Ovary (tissue), 9 donors: ENCODE measurements around the gene PCIF1. TPM values are rescaled to one million over a fixed set of nuclear protein-coding genes. Genes with fewer than 3 reads are reported as not detected.

ENCODE experiments used
- DNase-seq, 5 donors: peaks; one replicate each; pipeline ENCODE4 v3.0.0-alpha.2; 2019 to 2020
- H3K27ac ChIP-seq, 2 donors: fragments of 200-600 bp; one replicate each; pipeline versions ENCODE4 v1.5.1 to v1.8.0; 2019 to 2022
- H3K27me3 ChIP-seq: fragments of 200-600 bp; one replicate; pipeline ENCODE4 v1.8.0; 2022
- H3K36me3 ChIP-seq: fragments of 200-600 bp; sonication (generic); one replicate; pipeline ENCODE4 v1.5.1; 2019
- H3K4me1 ChIP-seq: one replicate; pipeline ENCODE4 v1.8.1; 2013; ENCODE audit warnings: mild to moderate bottlenecking, moderate library complexity; ENCODE audit not compliant: insufficient read depth
- H3K4me3 ChIP-seq: fragments of 200-600 bp; sonication (generic); one replicate; pipeline ENCODE4 v1.5.1; 2017
- H3K9me3 ChIP-seq, 2 donors: fragments of 200-600 bp in 1 of 2; sonication (generic) in 1 of 2; one replicate each; pipeline versions ENCODE4 v1.5.1 to v1.8.1; 2013 to 2019; ENCODE audit warnings: mild to moderate bottlenecking in 1 of 2, moderate library complexity in 1 of 2
- CTCF ChIP-seq, 3 donors: fragments of 450-650 bp in 2 of 3; fragments of 200-600 bp in 1 of 3; IDR thresholded peaks; one replicate each; pipeline versions ENCODE4 v1.5.1 to v1.8.0; 2016 to 2022; ENCODE audit warnings: antibody characterized with exemption in 3 of 3, mild to moderate bottlenecking in 1 of 3
- EP300 ChIP-seq: sonication (generic); formaldehyde crosslinking; IDR thresholded peaks from one replicate; pipeline ENCODE4 v1.6.1; 2017; ENCODE audit warnings: antibody characterized with exemption
- POLR2A ChIP-seq: fragments of 450-650 bp; IDR thresholded peaks from one replicate; pipeline ENCODE4 v1.6.1; 2017; ENCODE audit warnings: antibody characterized with exemption, mild to moderate bottlenecking, moderate library complexity
- WGBS, 3 donors: extraction: QIAGEN DNeasy Blood & Tissue Kit in 1 of 3; methylation state at CpG; one replicate each; pipeline versions ENCODE4 v1.1.5 to v1.1.7; 2013 to 2017; 5-methylcytosine and 5-hydroxymethylcytosine counted together
- intact Hi-C, 4 donors: fragments of 100-400 bp; cut with DNase I; formaldehyde crosslinking; loops; one replicate each; pipeline versions ENCODE4 v1.11.0 to v1.15.1; 2022 to 2023
- polyA plus RNA-seq, 2 donors: library from polyadenylated mRNA; stranded (reverse); fragments of 200-250 nt in 1 of 2; fragments of 350-450 nt in 1 of 2; fragmentation: Illumina TruSeq in 1 of 2; extraction: RNeasy Lipid Tissue Mini Kit (QIAGEN cat#74804) in 1 of 2; gene quantifications; one replicate each; pipeline ENCODE4 v1.2.3, GENCODE V29; 2013 to 2014
- total RNA-seq, 7 donors: library from RNA; depleted of rRNA in 2 of 7; stranded (reverse); fragments of >200 nt in 2 of 7; fragmentation: NEBNext Ultra II Directional in 3 of 7; extraction: Animal tissue kit (Norgen Biotek cat#: 25700) in 3 of 7; gene quantifications; one replicate each; pipeline versions ENCODE4 v1.1.0 to v1.2.4, GENCODE V29; 2016 to 2023
- donor health status: DM: no; HTN: no; CAD: no; lungs with moderate emphysema.
- donor health status: DM: no; HTN: no; CAD: no.
- donor health status: Bipolar disorder and iron deficiency.
- donor health status: DM: yes; HTN: yes; CAD: no.
- donor health status: DM: no; HTN: no; CAD: no.
- donor health status: DM: yes; HTN: yes; CAD: no.

PCIF1 gene
- total and polyA plus RNA-seq, 9 donors = 14.6 to 73.7 (median 48.2) TPM

GRCh38 chr20:45919542-45920399 lies 14.7 kb upstream of the PCIF1 start:
- DNase-seq = peak; percentile 85 to 89 (median 86)
- WGBS, 3 donors = 6 to 14% (median 6%) methylated on average over 11 of the region's 11 CpGs
- no peak overlapping the region for H3K4me3 ChIP-seq
- H3K9me3 ChIP-seq = no peaks in the 10 kb centered on the region
- TF ChIP-seq CTCF (IDR thresholded peaks at IDR 0.05) (no peak), EP300 (no peak), POLR2A (no peak)
- intact Hi-C loops = no loop called here
- peak overlapping the region; percentile 26 to 78 for H3K27ac ChIP-seq
- H3K36me3 ChIP-seq = no peaks in the 10 kb centered on the region
- peaks cover 31% of the 10 kb centered on the region for H3K4me1 ChIP-seq
- H3K27me3 ChIP-seq = no peaks in the 10 kb centered on the region

GRCh38 chr20:45920462-45921336 lies 13.8 kb upstream of the PCIF1 start:
- H3K27me3 ChIP-seq = no peaks in the 10 kb centered on the region
- intact Hi-C loops = no loop called here
- H3K27ac ChIP-seq = peak overlapping the region; percentile 26 to 78
- WGBS, 3 donors = 58 to 67% (median 65%) methylated on average over 9 of the region's 9 CpGs
- no peak overlapping the region for H3K4me3 ChIP-seq
- TF ChIP-seq EP300 (no peak), CTCF (IDR thresholded peaks at IDR 0.05) (no peak)
- H3K9me3 ChIP-seq = no peaks in the 10 kb centered on the region
- H3K36me3 ChIP-seq = no peaks in the 10 kb centered on the region
- peaks cover 40% of the 10 kb centered on the region for H3K4me1 ChIP-seq
- DNase-seq = peak in 2 of 5 donors; percentile 9 to 22

- Histone ChIP-seq H3K27ac (no peak overlapping the region), H3K4me3 (no peak overlapping the region), H3K36me3 (no peaks in the 10 kb centered on the region), H3K9me3 (no peaks in the 10 kb centered on the region), H3K27me3 (no peaks in the 10 kb centered on the region), H3K4me1 (peaks cover 40% of the 10 kb centered on the region)
- peak in 2 of 5 donors; percentile 13 to 15 for DNase-seq
- TF ChIP-seq EP300 (no peak), CTCF (IDR thresholded peaks at IDR 0.05) (no peak), POLR2A (no peak)
- 81 to 87% (median 82%) methylated on average over 11 of the region's 11 CpGs for WGBS, 3 donors
- intact Hi-C loops = no loop called here
Observed at GRCh38 chr20:45921337-45922189, 12.9 kb upstream of the PCIF1 start.
